ENCODE results near the gene MORC4. TPM values are rescaled to one million over a fixed set of nuclear protein-coding genes. Genes with fewer than 3 reads are reported as not detected.

The MORC4 gene
- polyA plus RNA-seq, 1 donor: 35.6 TPM

DNA sequence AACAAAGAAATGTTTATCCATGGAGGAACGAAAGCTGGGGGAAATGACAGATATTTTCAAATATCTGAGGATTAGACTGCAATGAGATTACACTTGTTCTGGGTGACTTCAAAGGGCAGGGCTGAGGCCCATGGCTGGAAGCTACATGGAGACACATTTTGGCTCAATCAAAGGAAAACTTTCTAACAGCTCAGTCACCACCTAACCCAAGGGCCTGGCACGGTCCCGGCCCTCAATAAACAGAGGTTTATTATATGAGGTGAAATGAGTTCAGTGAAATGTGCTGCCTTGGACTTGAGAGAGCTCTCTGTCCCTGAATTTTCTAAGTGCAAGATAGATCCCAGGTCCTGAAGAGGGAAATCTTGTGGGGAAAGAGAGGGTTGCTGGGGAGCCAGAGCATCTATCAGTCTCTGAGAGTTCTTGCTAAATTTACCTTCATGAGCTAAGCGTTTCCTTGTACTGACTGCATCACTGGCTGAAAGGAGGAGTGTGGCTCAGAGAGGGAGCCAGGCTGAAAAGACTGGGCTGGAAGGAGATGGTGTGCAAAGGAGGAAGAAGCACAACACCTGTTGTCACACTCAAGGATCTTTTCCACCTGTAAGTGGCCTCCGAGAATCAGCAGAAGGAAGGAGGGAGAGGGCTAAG lies 94.8 kb downstream of the MORC4 start:
- no peak for DNase-seq

DNA sequence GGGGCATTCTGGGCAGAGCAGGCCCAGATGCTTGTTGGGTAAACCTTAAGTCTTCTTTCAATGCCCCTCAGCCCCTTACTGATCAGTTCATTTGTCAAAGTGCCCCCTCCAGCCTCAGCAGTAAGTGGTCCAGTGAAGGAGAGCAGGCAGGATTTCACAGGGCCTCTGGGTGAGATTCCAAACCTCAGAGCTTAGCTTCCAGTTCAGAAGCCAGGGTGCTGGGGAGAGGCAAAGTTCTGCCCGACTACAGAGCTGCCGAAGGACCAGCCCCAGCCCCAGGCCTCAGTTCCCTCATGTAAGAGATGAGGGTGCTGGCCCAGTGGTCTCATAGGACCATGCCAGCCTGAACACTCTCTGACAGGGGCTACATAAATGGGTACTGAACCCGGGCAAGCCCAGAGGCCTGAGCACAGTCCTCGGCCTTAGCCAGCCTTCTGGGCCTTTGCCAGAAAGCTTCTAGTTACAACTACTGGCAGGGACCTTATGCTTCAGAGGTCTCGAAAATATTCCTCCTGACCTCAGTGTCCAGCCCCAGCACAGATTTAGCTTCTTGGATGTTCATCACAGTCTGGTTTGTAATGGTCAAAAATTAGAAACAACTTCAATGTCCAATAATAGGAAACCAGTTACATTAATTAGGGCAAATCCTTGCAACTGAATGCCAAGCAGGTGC lies 96.0 kb downstream of the MORC4 start:
- no peak for DNase-seq

DNA sequence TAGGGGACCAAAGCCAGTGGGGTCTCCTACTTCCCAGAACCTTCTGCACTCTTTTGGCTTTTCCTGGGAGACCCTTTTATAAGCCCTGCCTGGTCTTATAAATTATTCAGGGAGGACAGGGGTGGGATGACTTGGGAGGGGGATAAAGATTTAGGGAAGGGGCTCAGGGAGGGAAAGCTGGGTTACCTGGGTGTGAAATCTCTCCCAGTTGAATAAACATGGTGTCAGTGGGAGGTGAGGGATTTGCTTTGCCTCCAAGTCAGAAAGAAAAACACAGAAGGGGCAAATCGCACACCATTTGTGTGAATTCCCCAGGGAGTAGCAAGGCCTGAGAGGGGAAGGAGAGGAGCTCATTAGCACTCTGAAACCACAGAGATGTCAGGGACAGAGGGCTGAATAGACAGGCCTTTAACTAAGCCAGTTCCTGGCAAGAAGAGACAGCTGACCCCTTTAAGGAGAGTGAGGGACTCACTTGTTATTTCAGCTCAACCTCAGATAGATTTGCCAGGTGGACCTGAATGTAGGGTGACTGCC lies 96.7 kb downstream of the MORC4 start, which contains the start of gene RIPPLY1:
TSS of gene RIPPLY1 (minus strand) at position 51 of the 534 bp plus-strand sequence. CDS start 54 bp downstream, outside the sequence.
- no peak for DNase-seq

DNA sequence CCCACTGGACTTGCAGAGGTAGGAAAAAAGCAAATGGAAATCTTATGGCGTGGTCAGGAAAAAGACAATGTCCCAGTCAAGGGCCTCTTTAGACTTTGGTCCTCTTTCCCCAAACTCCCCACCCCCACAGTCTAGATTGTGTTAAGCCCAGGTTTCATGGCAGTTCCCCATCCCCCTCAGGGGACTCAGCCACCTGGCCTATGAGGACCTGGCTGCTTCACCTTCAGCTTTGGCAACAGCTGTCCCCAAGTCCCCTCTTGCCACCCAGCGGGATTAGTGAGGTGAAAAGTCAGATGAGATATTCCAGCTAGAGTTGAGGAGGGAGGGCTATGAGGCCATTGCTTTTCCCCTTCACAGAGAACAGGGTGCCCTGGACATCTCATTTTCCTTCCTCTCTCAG lies 97.3 kb downstream of the MORC4 start:
- DNase-seq: no peak

DNA sequence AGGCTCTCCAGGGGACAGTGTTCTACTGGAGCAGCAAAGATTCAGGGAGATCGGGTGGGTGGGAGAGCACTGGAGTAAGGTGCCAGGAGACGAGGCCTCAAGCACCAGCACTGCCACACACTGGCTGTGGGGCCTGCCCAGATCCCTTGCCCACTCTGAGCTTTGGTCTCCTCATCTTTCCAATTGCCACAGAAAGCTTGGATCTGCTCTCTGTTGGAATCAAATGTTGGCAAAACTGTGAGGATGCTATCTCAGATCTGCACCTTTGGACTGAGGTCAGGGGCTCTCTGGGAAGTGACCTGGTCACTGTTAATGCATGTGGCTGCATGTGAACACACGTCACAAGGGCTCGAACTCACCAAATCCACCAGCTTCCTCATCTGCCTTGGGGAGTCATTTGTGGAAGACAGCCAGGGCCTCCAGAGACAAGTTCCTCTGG lies 98.2 kb downstream of the MORC4 start:
- DNase-seq: no peak

DNA sequence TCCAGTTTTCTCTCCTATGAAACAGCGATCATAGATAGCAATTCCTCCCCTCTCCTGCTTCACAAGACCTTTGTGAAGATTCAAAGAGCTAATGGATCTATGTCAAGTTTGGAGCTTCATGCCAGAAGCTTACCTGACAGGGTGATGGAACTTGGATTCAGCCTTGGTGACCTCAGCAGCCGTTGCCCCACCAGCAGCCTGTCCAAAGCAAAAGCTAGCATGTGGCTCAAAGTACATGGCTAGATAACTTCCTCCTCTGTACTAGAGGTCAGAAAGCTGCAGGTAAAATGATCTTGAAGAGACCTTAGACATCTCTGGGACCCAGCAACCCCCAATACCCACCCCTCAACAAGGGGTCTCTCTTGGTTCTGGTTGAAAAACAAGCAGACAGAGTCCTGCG lies 98.7 kb downstream of the MORC4 start:
- no peak for DNase-seq

DNA sequence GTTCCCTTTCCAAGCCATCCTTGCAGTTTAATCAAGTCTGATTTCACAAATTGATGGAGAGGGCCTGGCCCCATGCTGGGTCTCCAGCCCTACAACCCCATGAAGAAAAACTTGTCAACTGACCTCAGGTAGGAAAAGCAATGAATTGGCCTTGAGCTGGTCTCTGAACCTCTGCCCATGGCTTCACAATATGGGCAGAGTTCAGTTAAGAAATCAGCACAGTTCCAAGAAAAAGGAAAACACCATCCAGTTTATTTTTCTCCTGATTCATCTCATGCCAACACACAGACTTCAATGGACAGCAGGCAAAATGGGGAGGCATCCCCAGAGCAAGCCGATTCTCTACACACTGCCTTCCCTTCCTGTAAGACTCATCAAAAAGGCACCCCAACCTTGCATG lies 100.2 kb downstream of the MORC4 start:
- DNase-seq: no peak

DNA sequence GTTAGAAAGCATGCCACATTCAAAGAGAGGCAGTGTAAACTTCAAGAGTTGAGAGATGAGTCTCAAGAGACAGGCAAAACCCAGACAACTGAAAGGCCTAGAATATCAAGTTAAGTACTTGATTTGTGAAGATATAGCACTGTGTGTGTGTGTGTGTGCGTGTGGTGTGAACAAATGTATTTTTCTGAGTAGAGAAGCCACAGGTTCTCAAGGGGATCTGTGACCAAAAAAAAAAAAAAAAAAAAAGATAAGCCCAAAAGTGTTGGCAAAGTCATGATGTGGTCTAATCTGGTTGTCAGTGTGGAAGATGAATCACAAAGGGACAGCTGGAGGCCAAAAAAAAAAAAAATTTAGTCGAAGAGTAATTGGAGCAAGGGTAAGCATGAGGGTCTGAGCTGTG lies 100.7 kb downstream of the MORC4 start:
- DNase-seq: no peak

DNA sequence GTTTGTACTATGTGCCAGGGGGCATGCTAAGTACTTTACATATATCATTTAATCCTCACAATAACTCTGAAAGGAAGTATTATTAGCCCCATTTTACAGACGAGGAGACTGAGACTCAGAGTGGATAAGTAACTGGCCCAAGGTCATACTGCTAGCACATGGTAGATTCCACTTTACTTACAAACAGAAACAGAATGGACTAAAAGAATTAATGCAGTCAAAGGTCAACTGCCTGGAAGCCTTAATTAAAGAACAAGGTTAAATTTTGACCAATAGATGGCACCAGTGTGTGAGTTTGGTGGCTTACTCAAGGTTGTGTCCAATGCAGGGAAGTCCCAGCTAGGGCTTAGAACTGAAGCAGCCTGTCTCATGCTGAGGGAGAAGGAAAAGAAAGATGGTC lies 101.5 kb downstream of the MORC4 start:
- DNase-seq: no peak

DNA sequence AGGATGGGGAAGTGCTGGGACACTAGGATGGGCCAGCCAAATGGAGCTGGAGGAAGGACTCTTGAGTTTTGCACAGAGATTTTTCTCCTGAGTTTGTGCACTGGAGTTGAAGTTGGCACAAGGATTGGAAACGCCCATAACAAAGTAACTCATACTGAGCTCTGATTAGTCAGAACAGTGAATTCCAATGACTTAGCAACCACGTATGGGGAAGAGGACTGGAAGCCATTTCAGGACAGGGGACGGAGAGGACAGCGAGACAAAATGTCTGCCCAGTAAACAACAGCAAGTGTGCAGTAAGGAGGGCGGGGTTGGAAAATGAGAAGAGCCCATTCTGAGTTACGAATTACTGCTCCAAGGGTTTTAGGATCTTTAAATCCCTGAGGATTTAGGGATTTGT lies 102.8 kb downstream of the MORC4 start:
- DNase-seq: no peak

DNA sequence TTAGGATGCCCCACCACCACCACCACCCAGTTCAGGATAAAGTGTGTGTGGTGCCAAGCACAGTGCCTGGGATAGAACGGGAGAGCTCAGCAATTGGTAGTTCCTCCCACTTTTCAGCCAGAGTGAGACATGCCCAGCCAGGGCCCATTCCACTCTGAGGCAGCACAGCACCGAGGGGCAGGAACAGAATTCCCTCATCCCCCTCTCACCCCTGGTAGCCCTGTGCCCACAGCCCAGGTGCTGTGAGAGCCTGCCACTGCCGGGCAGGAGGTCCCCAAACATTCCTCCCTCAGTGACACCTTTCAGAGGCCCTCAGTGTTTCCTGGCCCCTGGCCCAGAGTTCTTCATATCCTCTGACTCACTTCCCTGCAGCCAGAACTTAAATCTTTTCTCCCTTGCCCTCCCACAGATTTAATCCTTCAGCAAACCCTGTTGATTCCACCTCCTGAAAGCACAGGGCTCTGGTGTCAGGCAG lies 105.0 kb downstream of the MORC4 start:
- DNase-seq: no peak

DNA sequence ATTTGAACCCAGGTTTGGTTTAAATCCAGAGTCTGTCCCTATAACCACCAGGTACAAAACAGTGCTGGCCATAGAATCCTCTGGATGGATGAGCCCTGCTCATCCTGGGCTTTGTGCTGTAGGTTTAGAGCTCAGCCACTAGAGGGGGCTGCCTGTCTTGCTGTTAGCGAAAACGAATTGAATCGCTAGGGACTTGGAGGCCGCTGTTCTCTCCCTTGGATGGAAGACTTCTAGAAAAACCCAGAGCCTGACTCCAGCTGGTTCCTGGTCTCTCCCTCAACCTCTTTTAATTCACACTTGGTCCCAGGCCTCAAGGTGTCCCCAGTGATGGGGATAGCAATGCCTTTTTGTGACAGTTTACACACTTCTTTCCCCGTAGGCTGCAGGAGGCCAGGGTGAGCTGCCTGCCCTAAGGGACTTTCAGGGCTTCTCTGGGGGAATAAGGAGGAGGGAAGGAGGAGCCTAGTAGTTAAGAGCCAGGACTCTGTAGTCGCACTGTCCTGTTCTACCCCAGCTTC lies 105.6 kb downstream of the MORC4 start:
- peak; percentile 46 for DNase-seq

DNA sequence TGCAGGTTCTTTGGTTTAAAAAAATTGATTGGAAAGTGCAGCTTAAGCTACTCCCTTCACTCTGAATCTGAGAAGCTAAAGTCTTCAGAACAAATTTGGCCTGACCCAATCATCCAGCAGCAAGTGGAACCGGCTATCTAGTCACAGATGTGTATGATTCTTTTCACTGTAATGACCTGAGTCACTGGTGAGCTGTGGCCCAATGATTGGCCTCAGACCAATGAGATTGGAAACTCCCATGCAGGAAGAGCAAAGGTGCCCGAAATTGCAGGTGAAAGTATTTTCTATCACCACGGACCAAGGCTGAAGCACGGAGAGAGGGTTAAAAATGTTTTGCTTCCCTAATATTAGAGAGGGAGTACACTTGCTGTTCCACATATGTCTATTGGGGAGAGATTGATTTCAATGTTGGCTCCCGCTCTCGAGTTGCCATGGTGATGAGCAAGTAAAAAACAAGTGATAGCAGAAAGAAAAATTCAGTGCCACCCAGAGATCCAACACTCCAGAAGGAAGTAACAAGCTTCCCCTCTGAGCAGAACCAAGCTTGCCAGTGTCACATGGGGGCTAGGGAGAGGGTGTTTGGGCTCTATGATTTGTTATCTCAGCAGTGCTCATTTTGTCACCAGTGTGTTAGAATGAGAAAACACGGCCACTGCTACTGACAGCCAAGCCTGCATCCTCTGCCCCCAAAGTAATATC lies 108.1 kb downstream of the MORC4 start:
- DNase-seq: no peak

Other genes starting within 250 kb of the MORC4 start
- gene TBC1D8B, start 197.5 kb downstream of the MORC4 start, polyA plus RNA-seq (ENCODE audit: insufficient read length): 3.5 TPM
- not detected for gene RIPPLY1, start 96.9 kb downstream of the MORC4 start, polyA plus RNA-seq (ENCODE audit: insufficient read length)
- 0.48 TPM for gene CLDN2, start 79.8 kb downstream of the MORC4 start, polyA plus RNA-seq (ENCODE audit: insufficient read length)
- gene RBM41, start 118.6 kb upstream of the MORC4 start, polyA plus RNA-seq (ENCODE audit: insufficient read length): 8.9 TPM
- 0.98 TPM for gene NUP62CL, start 206.2 kb upstream of the MORC4 start, polyA plus RNA-seq (ENCODE audit: insufficient read length)
- gene DNAAF6, start 206.4 kb upstream of the MORC4 start, polyA plus RNA-seq (ENCODE audit: insufficient read length): not detected